ENCODE results near the gene TDO2.
"Not testable (repeated sequence)": the region's sequence is repeated elsewhere in the genome, so short reads cannot be mapped to it uniquely, and the experiment has no call there.

Gene TDO2

GRCh38 chr4:155889031-155889793, 14.3 kb upstream of the TDO2 start:
- H3K4me1 Mint-ChIP-seq (ENCODE audit: low read depth in 2 of 2): no peaks in the 10 kb centered on the region
- ATAC-seq (replicated peaks): no peak
- no peak overlapping the region for H3K27ac Mint-ChIP-seq
- peaks cover 3 to 15% of the 10 kb centered on the region in 2 donors for H3K9me3 Mint-ChIP-seq
- DNase-seq: no peak
- no peak overlapping the region for H3K4me3 Mint-ChIP-seq
- peaks cover 5 to 34% of the 10 kb centered on the region in 2 donors for H3K27me3 Mint-ChIP-seq
- H3K36me3 Mint-ChIP-seq (ENCODE audit: insufficient read depth): no peaks in the 10 kb centered on the region

- ATAC-seq (replicated peaks) (no peak), DNase-seq (no peak)
- Mint-ChIP-seq H3K4me1 (ENCODE audit: low read depth in 2 of 2) (no peaks in the 10 kb centered on the region), H3K4me3 (no peak overlapping the region), H3K27ac (no peak overlapping the region), H3K27me3 (peaks cover 5 to 34% of the 10 kb centered on the region in 2 donors), H3K36me3 (ENCODE audit: insufficient read depth) (no peaks in the 10 kb centered on the region), H3K9me3 (peaks cover 3 to 15% of the 10 kb centered on the region in 2 donors)
Measured at GRCh38 chr4:155889946-155890345, 13.6 kb upstream of the TDO2 start.

- no peaks in the 10 kb centered on the region for H3K36me3 Mint-ChIP-seq (ENCODE audit: insufficient read depth)
- DNase-seq: no peak
- H3K9me3 Mint-ChIP-seq: peaks cover 6 to 15% of the 10 kb centered on the region in 2 donors
- no peak for ATAC-seq (replicated peaks)
- H3K27me3 Mint-ChIP-seq: peaks cover 5 to 34% of the 10 kb centered on the region in 2 donors
- no peak overlapping the region for H3K27ac Mint-ChIP-seq
- H3K4me3 Mint-ChIP-seq: no peak overlapping the region
- no peaks in the 10 kb centered on the region for H3K4me1 Mint-ChIP-seq (ENCODE audit: low read depth in 2 of 2)
Measured at GRCh38 chr4:155891058-155891457, 12.4 kb upstream of the TDO2 start.

GRCh38 chr4:155898371-155898770, 5.1 kb upstream of the TDO2 start:
- peaks cover 0 to 10% of the 10 kb centered on the region in 2 donors for H3K9me3 Mint-ChIP-seq
- H3K36me3 Mint-ChIP-seq (ENCODE audit: insufficient read depth); DNase-seq: not testable (repeated sequence)

GRCh38 chr4:155899891-155900290, 3.6 kb upstream of the TDO2 start:
- Mint-ChIP-seq H3K36me3 (ENCODE audit: insufficient read depth) (no peaks in the 10 kb centered on the region), H3K27me3 (no peaks in the 10 kb centered on the region), H3K4me3 (no peak overlapping the region), H3K27ac (no peak overlapping the region), H3K4me1 (ENCODE audit: low read depth in 2 of 2) (no peaks in the 10 kb centered on the region), H3K9me3 (peaks cover 0 to 10% of the 10 kb centered on the region in 2 donors)
- no peak for ATAC-seq (replicated peaks)
- no peak for DNase-seq

More at GRCh38 chr4:155898371-155898770, 5.1 kb upstream of the TDO2 start:
- not testable (repeated sequence) for H3K4me3 Mint-ChIP-seq; H3K4me1 Mint-ChIP-seq (ENCODE audit: low read depth in 2 of 2); H3K27me3 Mint-ChIP-seq; ATAC-seq (replicated peaks); H3K27ac Mint-ChIP-seq

GRCh38 chr4:155900381-155900780, 3.1 kb upstream of the TDO2 start:
- DNase-seq (no peak), ATAC-seq (replicated peaks) (no peak)
- H3K36me3 Mint-ChIP-seq (ENCODE audit: insufficient read depth): no peaks in the 10 kb centered on the region
- no peak overlapping the region for H3K27ac Mint-ChIP-seq
- peaks cover 0 to 9% of the 10 kb centered on the region in 2 donors for H3K9me3 Mint-ChIP-seq
- no peaks in the 10 kb centered on the region for H3K27me3 Mint-ChIP-seq
- H3K4me3 Mint-ChIP-seq: no peak overlapping the region
- H3K4me1 Mint-ChIP-seq (ENCODE audit: low read depth in 2 of 2): no peaks in the 10 kb centered on the region

GRCh38 chr4:155901013-155901412, 2.5 kb upstream of the TDO2 start:
- Mint-ChIP-seq H3K4me3 (no peak overlapping the region), H3K4me1 (ENCODE audit: low read depth in 2 of 2) (no peaks in the 10 kb centered on the region), H3K27me3 (no peaks in the 10 kb centered on the region), H3K27ac (no peak overlapping the region), H3K36me3 (ENCODE audit: insufficient read depth) (no peaks in the 10 kb centered on the region), H3K9me3 (peaks cover 0 to 7% of the 10 kb centered on the region in 2 donors)
- no peak for ATAC-seq (replicated peaks)
- DNase-seq: no peak

GRCh38 chr4:155904331-155904730, 835 bp downstream of the TDO2 start:
- no peak for ATAC-seq (replicated peaks)
- H3K4me3 Mint-ChIP-seq: no peak overlapping the region

GRCh38 chr4:155906554-155907247, 3.2 kb downstream of the TDO2 start:
- no peak for ATAC-seq (replicated peaks)
- no peaks in the 10 kb centered on the region for H3K9me3 Mint-ChIP-seq
- H3K27ac Mint-ChIP-seq: no peak overlapping the region
- H3K4me1 Mint-ChIP-seq (ENCODE audit: low read depth in 2 of 2): no peaks in the 10 kb centered on the region
- H3K4me3 Mint-ChIP-seq: no peak overlapping the region
- H3K27me3 Mint-ChIP-seq: peaks cover 0 to 10% of the 10 kb centered on the region in 2 donors
- no peaks in the 10 kb centered on the region for H3K36me3 Mint-ChIP-seq (ENCODE audit: insufficient read depth)
- no peak for DNase-seq

More at GRCh38 chr4:155904331-155904730, 835 bp downstream of the TDO2 start:
- no peak for DNase-seq
- Mint-ChIP-seq H3K9me3 (no peaks in the 10 kb centered on the region), H3K36me3 (ENCODE audit: insufficient read depth) (no peaks in the 10 kb centered on the region), H3K27ac (no peak overlapping the region), H3K4me1 (ENCODE audit: low read depth in 2 of 2) (no peaks in the 10 kb centered on the region), H3K27me3 (no peaks in the 10 kb centered on the region)

GRCh38 chr4:155907556-155907955, 4.1 kb downstream of the TDO2 start:
- H3K27ac Mint-ChIP-seq: no peak overlapping the region

GRCh38 chr4:155908187-155909139, 5.0 kb downstream of the TDO2 start:
- ATAC-seq (replicated peaks) (no peak), DNase-seq (no peak)
- Mint-ChIP-seq H3K4me3 (no peak overlapping the region), H3K27me3 (peaks cover 0 to 10% of the 10 kb centered on the region in 2 donors), H3K27ac (no peak overlapping the region), H3K4me1 (ENCODE audit: low read depth in 2 of 2) (no peaks in the 10 kb centered on the region), H3K9me3 (no peaks in the 10 kb centered on the region), H3K36me3 (ENCODE audit: insufficient read depth) (no peaks in the 10 kb centered on the region)

More at GRCh38 chr4:155907556-155907955, 4.1 kb downstream of the TDO2 start:
- Mint-ChIP-seq H3K4me1 (ENCODE audit: low read depth in 2 of 2) (no peaks in the 10 kb centered on the region), H3K4me3 (no peak overlapping the region), H3K36me3 (ENCODE audit: insufficient read depth) (no peaks in the 10 kb centered on the region), H3K9me3 (no peaks in the 10 kb centered on the region), H3K27me3 (peaks cover 0 to 10% of the 10 kb centered on the region in 2 donors)
- no peak for DNase-seq
- ATAC-seq (replicated peaks): no peak

GRCh38 chr4:155909615-155910226, 6.2 kb downstream of the TDO2 start:
- H3K4me3 Mint-ChIP-seq: no peak overlapping the region
- H3K4me1 Mint-ChIP-seq (ENCODE audit: low read depth in 2 of 2): no peaks in the 10 kb centered on the region
- H3K27ac Mint-ChIP-seq: no peak overlapping the region
- H3K27me3 Mint-ChIP-seq: peaks cover 5 to 10% of the 10 kb centered on the region in 2 donors
- DNase-seq (no peak), ATAC-seq (replicated peaks) (no peak)
- no peaks in the 10 kb centered on the region for H3K9me3 Mint-ChIP-seq
- no peaks in the 10 kb centered on the region for H3K36me3 Mint-ChIP-seq (ENCODE audit: insufficient read depth)

- no peak overlapping the region for H3K27ac Mint-ChIP-seq
- ATAC-seq (replicated peaks) (no peak), DNase-seq (no peak)
- peaks cover 8 to 10% of the 10 kb centered on the region in 2 donors for H3K27me3 Mint-ChIP-seq
- no peaks in the 10 kb centered on the region for H3K4me1 Mint-ChIP-seq (ENCODE audit: low read depth in 2 of 2)
- no peaks in the 10 kb centered on the region for H3K36me3 Mint-ChIP-seq (ENCODE audit: insufficient read depth)
- H3K4me3 Mint-ChIP-seq: no peak overlapping the region
- no peaks in the 10 kb centered on the region for H3K9me3 Mint-ChIP-seq
Measured at GRCh38 chr4:155911905-155912304, 8.4 kb downstream of the TDO2 start.
